NCI-H82 (cell line): Measurements from ENCODE around the gene TPCN1.

Source experiments
- DNase-seq: peaks from one replicate; lab custom pipeline; 2025; lab: John Stamatoyannopoulos, UW

TPCN1 gene

GRCh38 chr12:113339540-113339939 is 118.3 kb downstream of the TPCN1 start:
- DNase-seq, result no peak

- DNase-seq, result no peak
Observed at GRCh38 chr12:113340061-113340460, 118.8 kb downstream of the TPCN1 start.

- no peak for DNase-seq
Observed at GRCh38 chr12:113341535-113341934, 120.3 kb downstream of the TPCN1 start.

GRCh38 chr12:113345318-113345717 is 124.1 kb downstream of the TPCN1 start:
- DNase-seq, result no peak

GRCh38 chr12:113346353-113346752 is 125.1 kb downstream of the TPCN1 start:
- DNase-seq, result no peak

GRCh38 chr12:113347107-113347506 is 125.8 kb downstream of the TPCN1 start:
- peak; percentile 19 for DNase-seq

GRCh38 chr12:113347892-113348291 is 126.6 kb downstream of the TPCN1 start:
- DNase-seq, result no peak
